Testis (tissue), 2 donors: ENCODE results near the gene RABEP2.

Source experiments
- POLR2A ChIP-seq: fragments of 450-650 bp; IDR thresholded peaks from one replicate; pipeline ENCODE4 v1.6.1; 2017; ENCODE audit warnings: antibody characterized with exemption, mild to moderate bottlenecking, moderate library complexity
- TF ChIP-seq, protein P1 (sequence below), 3 experiments: fragments of 450-650 bp in 2 of 3; fragments of 200-600 bp in 1 of 3; sonication (generic) in 1 of 3; IDR thresholded peaks; one replicate each; pipeline ENCODE4 v1.5.1; 2016 to 2019; ENCODE audit warnings: antibody characterized with exemption in 3 of 3, mild to moderate bottlenecking in 2 of 3, moderate library complexity in 1 of 3

DNA sequence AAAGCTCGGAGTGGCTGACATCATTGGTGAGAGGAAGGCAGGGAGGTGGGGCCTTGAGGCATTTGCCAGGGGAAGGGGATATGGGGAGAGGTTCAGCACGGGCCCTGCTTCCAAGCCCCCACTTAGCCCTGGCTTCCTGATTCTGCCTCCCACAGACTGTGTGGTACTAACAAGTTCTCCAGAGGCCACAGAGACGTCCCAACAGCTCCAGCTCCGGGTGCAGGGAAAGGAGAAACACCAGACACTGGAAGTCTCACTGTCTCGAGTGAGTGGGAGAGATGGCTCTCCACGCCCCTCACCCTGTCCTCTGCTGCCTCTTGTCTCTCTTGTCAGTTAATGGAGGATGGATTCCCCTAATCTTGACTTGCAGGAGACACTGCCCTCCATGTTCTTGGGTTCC is 33.8 kb upstream of the RABEP2 start:
- TF ChIP-seq, protein P1, sequence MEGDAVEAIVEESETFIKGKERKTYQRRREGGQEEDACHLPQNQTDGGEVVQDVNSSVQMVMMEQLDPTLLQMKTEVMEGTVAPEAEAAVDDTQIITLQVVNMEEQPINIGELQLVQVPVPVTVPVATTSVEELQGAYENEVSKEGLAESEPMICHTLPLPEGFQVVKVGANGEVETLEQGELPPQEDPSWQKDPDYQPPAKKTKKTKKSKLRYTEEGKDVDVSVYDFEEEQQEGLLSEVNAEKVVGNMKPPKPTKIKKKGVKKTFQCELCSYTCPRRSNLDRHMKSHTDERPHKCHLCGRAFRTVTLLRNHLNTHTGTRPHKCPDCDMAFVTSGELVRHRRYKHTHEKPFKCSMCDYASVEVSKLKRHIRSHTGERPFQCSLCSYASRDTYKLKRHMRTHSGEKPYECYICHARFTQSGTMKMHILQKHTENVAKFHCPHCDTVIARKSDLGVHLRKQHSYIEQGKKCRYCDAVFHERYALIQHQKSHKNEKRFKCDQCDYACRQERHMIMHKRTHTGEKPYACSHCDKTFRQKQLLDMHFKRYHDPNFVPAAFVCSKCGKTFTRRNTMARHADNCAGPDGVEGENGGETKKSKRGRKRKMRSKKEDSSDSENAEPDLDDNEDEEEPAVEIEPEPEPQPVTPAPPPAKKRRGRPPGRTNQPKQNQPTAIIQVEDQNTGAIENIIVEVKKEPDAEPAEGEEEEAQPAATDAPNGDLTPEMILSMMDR (IDR thresholded peaks at IDR 0.05) = no peak
- TF ChIP-seq POLR2A = no peak
